CD14-positive monocyte (primary cell): Measurements from ENCODE around the gene SULT1C3. TPM values are rescaled to one million over a fixed set of nuclear protein-coding genes. Genes with fewer than 3 reads are reported as not detected.

Experiments used
- DNase-seq, 3 donors: peaks; one replicate each; pipeline ENCODE4 v3.0.0-alpha.2; 2011 to 2022
- H2AFZ ChIP-seq: 2 replicates; pipeline ENCODE4 v1.6.0; 2012; ENCODE audit warnings: mild to moderate bottlenecking, low read depth, low read length, inconsistent platforms; ENCODE audit not compliant: insufficient read depth, poor library complexity, severe bottlenecking
- H3K27ac ChIP-seq, 2 donors: 1 replicate in 1 of 2; 2 replicates in 1 of 2; pipeline ENCODE4 v1.5.1; 2012 to 2013; ENCODE audit warnings: low read length in 2 of 2, control low read depth in 1 of 2, inconsistent platforms in 1 of 2, low read depth in 1 of 2, mild to moderate bottlenecking in 1 of 2
- H3K27me3 ChIP-seq, 2 donors: one replicate each; pipeline versions ENCODE4 v1.6.0 to v1.6.1; 2011 to 2013; ENCODE audit warnings: low read length in 2 of 2; ENCODE audit not compliant: control insufficient read depth in 2 of 2, insufficient read depth in 2 of 2
- H3K36me3 ChIP-seq, 2 donors: replicated peaks in 1 of 2; 1 replicate in 1 of 2; 2 replicates in 1 of 2; pipeline versions ENCODE4 v1.5.1 to v1.6.1; 2012 to 2013; ENCODE audit warnings: low read length in 2 of 2, control low read depth in 1 of 2, inconsistent platforms in 1 of 2, mild to moderate bottlenecking in 1 of 2; ENCODE audit not compliant: insufficient read depth in 2 of 2, control insufficient read depth in 1 of 2
- H3K4me1 ChIP-seq, 2 donors: 1 replicate in 1 of 2; 2 replicates in 1 of 2; pipeline versions ENCODE4 v1.5.1 to v1.6.1; 2012 to 2013; ENCODE audit warnings: low read length in 2 of 2, control low read depth in 1 of 2, inconsistent platforms in 1 of 2, mild to moderate bottlenecking in 1 of 2, moderate library complexity in 1 of 2; ENCODE audit not compliant: insufficient read depth in 2 of 2, control insufficient read depth in 1 of 2
- H3K4me2 ChIP-seq: replicated peaks from 2 replicates; pipeline ENCODE3; 2012; ENCODE audit warnings: low read length, moderate library complexity, mild to moderate bottlenecking; ENCODE audit not compliant: poor library complexity, severe bottlenecking; ENCODE audit errors: extremely low read depth
- H3K4me3 ChIP-seq, 3 experiments: fragments of 200-600 bp in 1 of 3; sonication (generic) in 1 of 3; replicated peaks in 1 of 3; 1 replicate in 2 of 3; 2 replicates in 1 of 3; pipeline ENCODE4 v1.5.1; 2011 to 2013; ENCODE audit warnings: low read length in 3 of 3, mild to moderate bottlenecking in 3 of 3, control low read depth in 2 of 3, low read depth in 2 of 3, inconsistent platforms in 1 of 3, moderate library complexity in 1 of 3
- H3K79me2 ChIP-seq: 2 replicates; pipeline ENCODE4 v1.6.0; 2012; ENCODE audit warnings: mild to moderate bottlenecking, control low read depth, inconsistent platforms, low read length, moderate library complexity; ENCODE audit not compliant: insufficient read depth
- H3K9ac ChIP-seq: 2 replicates; pipeline ENCODE4 v1.6.0; 2017; ENCODE audit warnings: low read length, mild to moderate bottlenecking; ENCODE audit not compliant: insufficient read depth, poor library complexity, severe bottlenecking
- H3K9me3 ChIP-seq, 2 donors: replicated peaks in 1 of 2; 1 replicate in 1 of 2; 2 replicates in 1 of 2; pipeline versions ENCODE4 v1.5.1 to v1.6.1; 2012 to 2013; ENCODE audit warnings: low read length in 2 of 2, control low read depth in 1 of 2; ENCODE audit not compliant: control insufficient read depth in 1 of 2, insufficient read depth in 1 of 2
- H4K20me1 ChIP-seq: 2 replicates; pipeline ENCODE4 v1.6.0; 2012; ENCODE audit warnings: mild to moderate bottlenecking, low read length, control low read depth, moderate library complexity; ENCODE audit not compliant: insufficient read depth
- H3K27ac Mint-ChIP-seq, 7 donors: one replicate each; pipeline ENCODE4 v1.8.0; 2020; ENCODE audit warnings: mild to moderate bottlenecking in 7 of 7, mixed read lengths in 7 of 7, moderate library complexity in 6 of 7, inconsistent platforms in 2 of 7
- H3K27me3 Mint-ChIP-seq, 3 donors: one replicate each; pipeline ENCODE4 v1.8.0; 2021 to 2022; ENCODE audit warnings: low read depth in 3 of 3, mild to moderate bottlenecking in 3 of 3, mixed read lengths in 3 of 3, moderate library complexity in 3 of 3, inconsistent platforms in 1 of 3
- H3K36me3 Mint-ChIP-seq, 2 donors: one replicate each; pipeline ENCODE4 v1.8.0; 2020; ENCODE audit warnings: mixed read lengths in 2 of 2, inconsistent platforms in 1 of 2, mild to moderate bottlenecking in 1 of 2
- H3K4me1 Mint-ChIP-seq: one replicate; pipeline ENCODE4 v1.8.0; 2020; ENCODE audit warnings: mild to moderate bottlenecking, mixed read lengths
- H3K4me3 Mint-ChIP-seq, 2 donors: one replicate each; pipeline ENCODE4 v1.8.0; 2020; ENCODE audit warnings: mild to moderate bottlenecking in 2 of 2, mixed read lengths in 2 of 2, moderate library complexity in 1 of 2
- H3K9me3 Mint-ChIP-seq, 7 donors: one replicate each; pipeline ENCODE4 v1.8.0; 2020 to 2022; ENCODE audit warnings: mixed read lengths in 7 of 7, mild to moderate bottlenecking in 6 of 7, moderate library complexity in 6 of 7, inconsistent platforms in 2 of 7
- WGBS: methylation state at CpG from one replicate; pipeline ENCODE4 v1.1.5; 2013; ENCODE audit warnings: missing lambda C conversion rate; ENCODE audit not compliant: insufficient coverage; 5-methylcytosine and 5-hydroxymethylcytosine counted together
- intact Hi-C, 2 donors: fragments of 100-400 bp; cut with micrococcal nuclease; formaldehyde crosslinking; loops; one replicate each; pipeline versions ENCODE4 v1.15.0 to v1.15.1; 2023
- polyA plus RNA-seq, 3 donors: library from polyadenylated mRNA; depleted of rRNA in 1 of 3; unstranded in 2 of 3; stranded (reverse) in 1 of 3; fragments of 300-500 nt in 2 of 3; fragments of >200 nt in 1 of 3; fragmentation: Illumina TruSeq in 2 of 3; gene quantifications; 1 replicate in 2 of 3; 2 replicates in 1 of 3; pipeline ENCODE4 v1.2.3, GENCODE V29; 2012 to 2021
- TF ChIP-seq, protein P1 (sequence below): fragments of 200-600 bp; IDR thresholded peaks from one replicate; pipeline ENCODE4 v1.8.0; 2022; ENCODE audit warnings: antibody characterized with exemption, mild to moderate bottlenecking

SULT1C3 gene
- polyA plus RNA-seq, 3 donors = not detected

DNA sequence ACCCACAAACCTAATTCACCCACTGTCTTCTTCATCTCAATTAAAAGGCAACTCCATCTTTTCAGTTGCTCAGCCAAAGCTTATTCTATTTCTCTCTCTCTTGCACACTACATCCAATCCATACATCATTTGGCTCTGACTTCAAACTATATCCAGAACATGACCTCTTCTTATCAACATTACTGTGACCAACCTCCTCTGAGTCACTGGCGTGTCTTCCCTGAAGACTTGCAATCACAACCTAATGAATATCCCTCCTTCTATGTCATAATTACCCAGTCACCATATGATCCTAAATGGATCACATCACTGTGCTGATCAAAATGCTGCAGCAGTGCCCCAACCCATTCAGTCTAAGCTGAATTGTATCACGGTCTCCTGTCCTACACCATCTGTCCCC, 22.6 kb upstream of the SULT1C3 start:
- H3K4me3 Mint-ChIP-seq = no peak overlapping the region
- TF ChIP-seq, protein P1, sequence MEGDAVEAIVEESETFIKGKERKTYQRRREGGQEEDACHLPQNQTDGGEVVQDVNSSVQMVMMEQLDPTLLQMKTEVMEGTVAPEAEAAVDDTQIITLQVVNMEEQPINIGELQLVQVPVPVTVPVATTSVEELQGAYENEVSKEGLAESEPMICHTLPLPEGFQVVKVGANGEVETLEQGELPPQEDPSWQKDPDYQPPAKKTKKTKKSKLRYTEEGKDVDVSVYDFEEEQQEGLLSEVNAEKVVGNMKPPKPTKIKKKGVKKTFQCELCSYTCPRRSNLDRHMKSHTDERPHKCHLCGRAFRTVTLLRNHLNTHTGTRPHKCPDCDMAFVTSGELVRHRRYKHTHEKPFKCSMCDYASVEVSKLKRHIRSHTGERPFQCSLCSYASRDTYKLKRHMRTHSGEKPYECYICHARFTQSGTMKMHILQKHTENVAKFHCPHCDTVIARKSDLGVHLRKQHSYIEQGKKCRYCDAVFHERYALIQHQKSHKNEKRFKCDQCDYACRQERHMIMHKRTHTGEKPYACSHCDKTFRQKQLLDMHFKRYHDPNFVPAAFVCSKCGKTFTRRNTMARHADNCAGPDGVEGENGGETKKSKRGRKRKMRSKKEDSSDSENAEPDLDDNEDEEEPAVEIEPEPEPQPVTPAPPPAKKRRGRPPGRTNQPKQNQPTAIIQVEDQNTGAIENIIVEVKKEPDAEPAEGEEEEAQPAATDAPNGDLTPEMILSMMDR = no peak
- no peaks in the 10 kb centered on the region for H3K36me3 Mint-ChIP-seq
- no peak overlapping the region for H3K9ac ChIP-seq
- H3K4me2 ChIP-seq = no peak overlapping the region
- H3K9me3 ChIP-seq = no peaks in the 10 kb centered on the region
- H3K27me3 Mint-ChIP-seq = no peaks in the 10 kb centered on the region
- no peak overlapping the region for H3K27ac Mint-ChIP-seq
- H4K20me1 ChIP-seq = no peaks in the 10 kb centered on the region
- DNase-seq = no peak
- peaks cover 0 to 3% (median 0%) of the 10 kb centered on the region in 7 donors for H3K9me3 Mint-ChIP-seq
- H3K4me3 ChIP-seq = no peak overlapping the region
- H3K4me1 Mint-ChIP-seq = no peaks in the 10 kb centered on the region
- H3K36me3 ChIP-seq = no peaks in the 10 kb centered on the region
- no peak overlapping the region for H3K27ac ChIP-seq
- H3K79me2 ChIP-seq = no peaks in the 10 kb centered on the region
- H3K27me3 ChIP-seq = no peaks in the 10 kb centered on the region
- peaks cover 0 to 5% of the 10 kb centered on the region in 2 donors for H3K4me1 ChIP-seq
- intact Hi-C loops = no loop called here
- 93% methylated on average over 2 of the region's 2 CpGs for WGBS
- no peak overlapping the region for H2AFZ ChIP-seq

DNA sequence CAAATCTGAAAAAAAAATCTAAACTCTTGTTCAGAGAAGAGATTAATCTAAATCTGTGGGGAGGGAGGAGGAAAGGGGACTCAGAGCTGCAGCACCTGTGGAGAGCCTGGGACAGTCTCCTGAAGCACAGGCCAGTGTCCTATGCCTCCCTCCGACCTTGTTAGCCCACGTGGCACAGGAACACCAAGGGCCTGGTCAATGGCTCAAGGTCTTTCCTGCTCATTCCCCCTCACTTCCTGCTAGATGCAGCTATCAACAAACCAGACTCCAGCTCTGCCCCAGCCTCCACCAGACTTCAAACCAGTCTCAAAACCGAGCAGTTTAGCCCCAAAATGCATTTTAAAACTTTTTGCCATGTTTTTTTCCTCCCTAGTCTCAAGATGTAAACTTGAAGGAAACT, 20.1 kb upstream of the SULT1C3 start:
- no peak overlapping the region for H3K27ac Mint-ChIP-seq

More for the DNA sequence above, 20.1 kb upstream of the SULT1C3 start:
- Histone ChIP-seq H3K36me3 (no peaks in the 10 kb centered on the region), H3K4me2 (no peak overlapping the region), H4K20me1 (no peaks in the 10 kb centered on the region), H3K27me3 (no peaks in the 10 kb centered on the region), H3K79me2 (no peaks in the 10 kb centered on the region), H2AFZ (no peak overlapping the region), H3K9ac (no peak overlapping the region), H3K4me3 (no peak overlapping the region), H3K27ac (no peak overlapping the region), H3K4me1 (peaks cover 0 to 5% of the 10 kb centered on the region in 2 donors), H3K9me3 (peaks cover 15 to 16% of the 10 kb centered on the region in 2 donors)
- 17% methylated on average over 2 of the region's 3 CpGs for WGBS
- no peak overlapping the region for H3K4me3 Mint-ChIP-seq
- H3K27me3 Mint-ChIP-seq = peaks cover 0 to 2% (median 0%) of the 10 kb centered on the region in 3 donors
- peaks cover 4 to 21% (median 12%) of the 10 kb centered on the region in 7 donors for H3K9me3 Mint-ChIP-seq
- intact Hi-C loops = no loop called here
- TF ChIP-seq, protein P1 = no peak
- no peak for DNase-seq
- no peaks in the 10 kb centered on the region for H3K36me3 Mint-ChIP-seq
- H3K4me1 Mint-ChIP-seq = no peaks in the 10 kb centered on the region
